ENCODE measurements around the gene ITIH3. TPM values are rescaled to one million over a fixed set of nuclear protein-coding genes. Genes with fewer than 3 reads are reported as not detected.

ITIH3 gene
- total and polyA plus RNA-seq, 2 of the 8 experiments (the other 6 are each of a cell fraction or from before 2014, with no cell fraction given) = not detected

DNA sequence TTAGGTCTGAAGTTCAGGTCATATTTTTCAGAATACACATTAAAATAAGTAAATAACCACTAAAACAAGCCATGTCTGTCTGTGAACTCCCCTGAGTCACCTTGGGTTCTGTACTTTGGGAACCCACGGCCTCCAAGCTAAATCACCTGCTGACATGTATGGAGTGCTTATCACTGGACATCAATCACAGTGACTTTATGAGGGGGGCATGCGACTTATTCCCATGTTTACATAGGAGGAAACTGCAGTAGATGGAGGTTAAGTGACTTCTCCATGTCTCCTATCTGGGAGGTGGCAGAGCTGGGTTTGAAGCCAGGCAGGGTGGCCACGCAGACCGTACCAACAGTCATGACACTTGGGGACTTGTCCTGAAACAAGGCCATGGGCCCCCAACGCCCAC, 27.8 kb downstream of the ITIH3 start:
- Histone ChIP-seq H3K14ac (ENCODE audit: insufficient read length) (no peak overlapping the region), H3K9ac (replicated peaks in 1 of 4; ENCODE audit: extremely low read depth in 1 of 4, low read depth in 3 of 4, low read length in 3 of 4) (no peak overlapping the region), H4K91ac (replicated peaks; ENCODE audit: insufficient read length, low read length) (no peak overlapping the region), H2BK5ac (ENCODE audit: low read depth, low read length) (no peak overlapping the region), H2AK5ac (ENCODE audit: low read depth, low read length) (no peak overlapping the region), H3K79me1 (ENCODE audit: low read depth, low read length) (no peaks in the 10 kb centered on the region), H3K27ac (ENCODE audit: low read depth, low read length) (no peak overlapping the region), H3K36me3 (ENCODE audit: control insufficient read depth in 2 of 4, insufficient read depth in 4 of 4, low read length in 3 of 4) (no peaks in the 10 kb centered on the region), H3K4me3 (ENCODE audit: extremely low read depth in 1 of 4, insufficient read depth in 2 of 4, low read depth in 3 of 4, low read length in 4 of 4) (no peak overlapping the region), H4K5ac (ENCODE audit: insufficient read length, low read depth, low read length) (no peak overlapping the region), H3K4me1 (replicated peaks in 1 of 4; ENCODE audit: control insufficient read depth in 3 of 4, insufficient read depth in 4 of 4, low read length in 3 of 4) (peaks cover 0 to 6% (median 3%) of the 10 kb centered on the region in 4 experiments; a peak in 2 of 7 replicates), H2BK15ac (ENCODE audit: low read length) (no peak overlapping the region), H3K27me3 (replicated peaks in 1 of 4; ENCODE audit: control insufficient read depth in 3 of 4, extremely low read depth in 1 of 4, insufficient read depth in 3 of 4, low read length in 3 of 4) (no peaks in the 10 kb centered on the region), H3K9me3 (ENCODE audit: insufficient read depth in 2 of 2, low read depth in 1 of 2, low read length in 1 of 2) (no peaks in the 10 kb centered on the region), H4K8ac (ENCODE audit: extremely low read depth, insufficient read depth, low read length) (no peak overlapping the region; the same call in 1 of the 2 replicates), H3K23me2 (ENCODE audit: low read depth, low read length) (no peaks in the 10 kb centered on the region), H2BK20ac (ENCODE audit: low read length) (no peak overlapping the region), H2AFZ (ENCODE audit: low read length) (no peak overlapping the region), H2BK12ac (ENCODE audit: low read depth, low read length) (no peak overlapping the region), H3K23ac (ENCODE audit: insufficient read length) (no peak overlapping the region), H3K4me2 (ENCODE audit: insufficient read depth in 1 of 2, low read depth in 2 of 2, low read length in 2 of 2) (no peak overlapping the region), H3K4ac (replicated peaks; ENCODE audit: insufficient read length, low read depth, low read length) (no peak overlapping the region), H3K79me2 (ENCODE audit: control insufficient read depth in 1 of 2, insufficient read depth in 2 of 2, low read length in 2 of 2) (no peaks in the 10 kb centered on the region), H3K56ac (replicated peaks; ENCODE audit: insufficient read length, low read depth, low read length) (no peak overlapping the region), H3K18ac (ENCODE audit: extremely low read depth, low read length) (no peak overlapping the region), H2BK120ac (replicated peaks; ENCODE audit: low read depth, low read length) (no peak overlapping the region), H4K20me1 (replicated peaks in 1 of 2; ENCODE audit: control insufficient read depth in 1 of 2, insufficient read depth in 2 of 2, low read length in 2 of 2) (no peaks in the 10 kb centered on the region)
- no peak for FAIRE-seq
- DNase-seq (ENCODE audit: low read depth in 1 of 2, low spot score in 2 of 2) = no peak
- CTCF ChIA-PET (ENCODE audit: partially characterized antibody) = interaction anchor here (0.8 to 7.5 kb wide), 12 partner anchors 8 to 351 kb away, joined by 3 to 73 read pairs (median 12); partner anchors contain the start of genes ITIH4, MUSTN1 and NEK4
- POLR2A ChIA-PET (ENCODE audit: partially characterized antibody) = interaction anchor here (0.7 to 1.4 kb wide), 2 partner anchors 10 to 31 kb away, joined by 3 read pairs; no protein-coding TSS in a partner anchor
- 86% methylated on average over 5 of the region's 5 CpGs; no CpG with 5 or more reads in 1 of the 2 experiments for WGBS, 2 experiments (ENCODE audit: extremely low coverage in 1 of 2, insufficient coverage in 1 of 2, insufficient read length in 1 of 2, insufficient replicate concordance in 2 of 2, low coverage in 1 of 2, low lambda C conversion rate in 2 of 2, missing lambda C conversion rate in 1 of 2)
- TF ChIP-seq CREB1 (IDR thresholded peaks at IDR 0.05) (no peak), RBBP5 (IDR thresholded peaks at IDR 0.05; ENCODE audit: borderline replicate concordance, low read depth, low read length) (no peak), CBX8 (IDR thresholded peaks at IDR 0.05; ENCODE audit: borderline replicate concordance, low read depth, low read length) (no peak), TBP (IDR thresholded peaks at IDR 0.05; ENCODE audit: low read depth, low read length) (no peak), TCF12 (IDR thresholded peaks at IDR 0.05; ENCODE audit: low read depth, low read length) (no peak), ZNF274 (IDR thresholded peaks at IDR 0.05; ENCODE audit: borderline replicate concordance, extremely low read depth, low read length) (no peak), RXRA (IDR thresholded peaks at IDR 0.05; ENCODE audit: insufficient read depth, low read depth, low read length) (no peak), TAF1 (IDR thresholded peaks at IDR 0.05; ENCODE audit: low read depth, low read length) (no peak), SUZ12 (IDR thresholded peaks at IDR 0.05; ENCODE audit: low read length) (no peak), BCL11A (IDR thresholded peaks at IDR 0.05; ENCODE audit: low read depth in 2 of 2, low read length in 2 of 2) (no peak)
- TF ChIP-seq, protein P1, sequence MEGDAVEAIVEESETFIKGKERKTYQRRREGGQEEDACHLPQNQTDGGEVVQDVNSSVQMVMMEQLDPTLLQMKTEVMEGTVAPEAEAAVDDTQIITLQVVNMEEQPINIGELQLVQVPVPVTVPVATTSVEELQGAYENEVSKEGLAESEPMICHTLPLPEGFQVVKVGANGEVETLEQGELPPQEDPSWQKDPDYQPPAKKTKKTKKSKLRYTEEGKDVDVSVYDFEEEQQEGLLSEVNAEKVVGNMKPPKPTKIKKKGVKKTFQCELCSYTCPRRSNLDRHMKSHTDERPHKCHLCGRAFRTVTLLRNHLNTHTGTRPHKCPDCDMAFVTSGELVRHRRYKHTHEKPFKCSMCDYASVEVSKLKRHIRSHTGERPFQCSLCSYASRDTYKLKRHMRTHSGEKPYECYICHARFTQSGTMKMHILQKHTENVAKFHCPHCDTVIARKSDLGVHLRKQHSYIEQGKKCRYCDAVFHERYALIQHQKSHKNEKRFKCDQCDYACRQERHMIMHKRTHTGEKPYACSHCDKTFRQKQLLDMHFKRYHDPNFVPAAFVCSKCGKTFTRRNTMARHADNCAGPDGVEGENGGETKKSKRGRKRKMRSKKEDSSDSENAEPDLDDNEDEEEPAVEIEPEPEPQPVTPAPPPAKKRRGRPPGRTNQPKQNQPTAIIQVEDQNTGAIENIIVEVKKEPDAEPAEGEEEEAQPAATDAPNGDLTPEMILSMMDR (IDR thresholded peaks at IDR 0.05; ENCODE audit: control extremely low read depth in 1 of 3, insufficient read depth in 1 of 3, low read depth in 1 of 3, low read length in 3 of 3) = no peak
